ENCODE measurements around the gene EZH1.

EZH1 gene

GRCh38 chr17:42681976-42682721, 62.7 kb downstream of the EZH1 start, which contains the start of gene CNTNAP1:
Gene CNTNAP1, plus strand, starts transcription at chr17:42682531. Its CDS starts 299 bp downstream, at chr17:42682830.
- TF ChIP-seq CTCF (IDR thresholded peaks at IDR 0.05; ENCODE audit: low read depth, low read length): no peak
- in situ Hi-C loops (cut with HindIII; ENCODE audit: low sequenced_read_pairs): no loop called here
- H3K4me3 ChIP-seq (ENCODE audit: low read depth, low read length): peak within 1 kb of the TSS; percentile 61
- DNase-seq (ENCODE audit: low read depth, low spot score): peak; percentile 80

- no peak overlapping the region for H3K4me3 ChIP-seq (ENCODE audit: low read depth, low read length)
- in situ Hi-C loops (cut with HindIII; ENCODE audit: low sequenced_read_pairs): no loop called here
- no peak for DNase-seq (ENCODE audit: low read depth, low spot score)
- no peak for TF ChIP-seq CTCF (IDR thresholded peaks at IDR 0.05; ENCODE audit: low read depth, low read length)
Measured at GRCh38 chr17:42680331-42680808, 64.5 kb downstream of the EZH1 start.

GRCh38 chr17:42679492-42680330, 65.1 kb downstream of the EZH1 start:
- peak; percentile 69 for TF ChIP-seq CTCF (IDR thresholded peaks at IDR 0.05; ENCODE audit: low read depth, low read length)
- in situ Hi-C loops (cut with HindIII; ENCODE audit: low sequenced_read_pairs): no loop called here
- H3K4me3 ChIP-seq (ENCODE audit: low read depth, low read length): no peak overlapping the region
- DNase-seq (ENCODE audit: low read depth, low spot score): peak; percentile 73

GRCh38 chr17:42678951-42679491, 65.8 kb downstream of the EZH1 start:
- no peak for TF ChIP-seq CTCF (IDR thresholded peaks at IDR 0.05; ENCODE audit: low read depth, low read length)
- no peak overlapping the region for H3K4me3 ChIP-seq (ENCODE audit: low read depth, low read length)
- peak; percentile 53 for DNase-seq (ENCODE audit: low read depth, low spot score)
- in situ Hi-C loops (cut with HindIII; ENCODE audit: low sequenced_read_pairs): no loop called here

- peak; percentile 87 for DNase-seq (ENCODE audit: low read depth, low spot score)
- in situ Hi-C loops (cut with HindIII; ENCODE audit: low sequenced_read_pairs): no loop called here
- peak overlapping the region; percentile 58 for H3K4me3 ChIP-seq (ENCODE audit: low read depth, low read length)
- no peak for TF ChIP-seq CTCF (IDR thresholded peaks at IDR 0.05; ENCODE audit: low read depth, low read length)
Measured at GRCh38 chr17:42677921-42678781, 66.7 kb downstream of the EZH1 start.
